HCT116 (cell line): ENCODE results near the gene SELENBP1. TPM values are rescaled to one million over a fixed set of nuclear protein-coding genes. Genes with fewer than 3 reads are reported as not detected.

Experiments
- ATAC-seq: fragments of 200-7000 bp; cut with Tn5 transposase; 2 replicates; pipeline ENCODE4 v1.9.1; 2020; ENCODE audit warnings: mild to moderate bottlenecking, moderate library complexity
- BruUV-seq: library from RNA; stranded (reverse); fragments of 400-500 nt; replicated peaks from 2 replicates; lab custom pipeline; 2021; lab: Mats Ljungman, UMichigan
- CTCF ChIA-PET: fragments of 300-600 bp; sonication (Branson Sonifier 250); formaldehyde crosslinking; loops from one replicate; lab custom pipeline; 2021; ENCODE audit warnings: antibody characterized with exemption; lab: Charles Lee
- POLR2A ChIA-PET: fragments of 300-600, 350-600 bp; sonication (Branson Sonifier 250); formaldehyde crosslinking; loops from one replicate; lab custom pipeline; 2021; ENCODE audit warnings: antibody characterized with exemption; lab: Charles Lee
- RAD21 ChIA-PET, 2 experiments: fragments of 300-600 bp; sonication (Branson Sonifier 250); formaldehyde crosslinking; loops; one replicate each; lab custom pipeline; 2023; ENCODE audit warnings: low total read pairs in 2 of 2; ENCODE audit not compliant: uncharacterized antibody in 2 of 2, unreplicated experiment in 2 of 2, low non-redundant PET in 1 of 2; lab: Charles Lee
- DNase-seq: peaks from one replicate; pipeline ENCODE4 v3.0.0-alpha.2; 2010; ENCODE audit warnings: low read depth, low spot score
- H2AFZ ChIP-seq: fragments of 200-600 bp; shearing (Covaris generic), sonication (generic); 2 replicates; pipeline ENCODE4 v1.6.1; 2017; ENCODE audit warnings: low read depth, mixed run types, mixed read lengths, antibody characterized with exemption, low read length; ENCODE audit not compliant: poor library complexity, severe bottlenecking
- H3K27ac ChIP-seq: 2 replicates; pipeline ENCODE4 v1.5.1; 2012; ENCODE audit warnings: low read depth, low read length
- H3K27me3 ChIP-seq: fragments of 200-600 bp; sonication (generic); 2 replicates; pipeline ENCODE4 v1.6.1; 2016; ENCODE audit warnings: mixed run types, low read length, mixed read lengths; ENCODE audit not compliant: insufficient read depth
- H3K36me3 ChIP-seq, 2 experiments: fragments of 200-500 bp in 1 of 2; fragments of 200-600 bp in 1 of 2; sonication (Bioruptor generic) in 1 of 2; sonication (generic) in 1 of 2; 2 replicates each; pipeline versions ENCODE4 v1.5.1 to v1.6.1; 2014 to 2016; ENCODE audit warnings: low read length in 2 of 2, inconsistent platforms in 1 of 2, mixed read lengths in 1 of 2, mixed run types in 1 of 2; ENCODE audit not compliant: insufficient read depth in 2 of 2, control insufficient read depth in 1 of 2
- H3K4me1 ChIP-seq, 2 experiments: fragments of 200-600 bp in 1 of 2; sonication (generic) in 1 of 2; 2 replicates each; pipeline versions ENCODE4 v1.5.1 to v1.6.1; 2012 to 2017; ENCODE audit warnings: low read length in 2 of 2, inconsistent platforms in 1 of 2, mild to moderate bottlenecking in 1 of 2, mixed read lengths in 1 of 2, mixed run types in 1 of 2, moderate library complexity in 1 of 2; ENCODE audit not compliant: insufficient read depth in 2 of 2, control insufficient read depth in 1 of 2
- H3K4me2 ChIP-seq: fragments of 200-600 bp; sonication (generic); 2 replicates; pipeline ENCODE4 v1.6.1; 2017; ENCODE audit warnings: mixed run types, low read length, mixed read lengths
- H3K4me3 ChIP-seq, 2 experiments: fragments of 200-600 bp in 1 of 2; sonication (generic) in 1 of 2; replicated peaks in 1 of 2; 2 replicates each; pipeline ENCODE4 v1.5.1; 2011 to 2016; ENCODE audit warnings: low read length in 2 of 2, control low read depth in 1 of 2, low read depth in 1 of 2, mild to moderate bottlenecking in 1 of 2, mixed read lengths in 1 of 2, mixed run types in 1 of 2
- H3K79me2 ChIP-seq: fragments of 200-600 bp; sonication (generic); 2 replicates; pipeline ENCODE4 v1.6.1; 2017; ENCODE audit warnings: mild to moderate bottlenecking, mixed run types, low read length, moderate library complexity, mixed read lengths; ENCODE audit not compliant: insufficient read depth
- H3K9ac ChIP-seq: fragments of 200-600 bp; sonication (generic); 2 replicates; pipeline ENCODE4 v1.6.1; 2016; ENCODE audit warnings: low read length, mixed read lengths
- H3K9me2 ChIP-seq: fragments of 200-600 bp; sonication (generic), shearing (Covaris generic); 2 replicates; pipeline ENCODE4 v1.6.1; 2017; ENCODE audit warnings: mixed run types, mild to moderate bottlenecking, moderate library complexity; ENCODE audit not compliant: insufficient read depth
- H3K9me3 ChIP-seq, 2 experiments: fragments of 200-500 bp in 1 of 2; fragments of 200-600 bp in 1 of 2; sonication (Bioruptor generic) in 1 of 2; sonication (generic) in 1 of 2; 2 replicates each; pipeline ENCODE4 v1.6.1; 2014 to 2017; ENCODE audit warnings: low read length in 2 of 2, mixed read lengths in 2 of 2, inconsistent platforms in 1 of 2, low read depth in 1 of 2, mild to moderate bottlenecking in 1 of 2, mixed run types in 1 of 2, moderate library complexity in 1 of 2; ENCODE audit not compliant: control insufficient read depth in 1 of 2, insufficient read depth in 1 of 2
- H4K20me1 ChIP-seq: fragments of 200-600 bp; sonication (generic), shearing (Covaris generic); 2 replicates; pipeline ENCODE4 v1.6.1; 2017; ENCODE audit warnings: mixed run types, mild to moderate bottlenecking, moderate library complexity; ENCODE audit not compliant: insufficient read depth
- CBX3 ChIP-seq: IDR thresholded peaks from 2 replicates; pipeline ENCODE4 v1.6.1; 2012; ENCODE audit warnings: low read depth
- CTCF ChIP-seq, 3 experiments: fragments of 200-600 bp in 1 of 3; sonication (generic) in 1 of 3; IDR thresholded peaks in 2 of 3; conservative IDR thresholded peaks in 1 of 3; 2 replicates each; pipeline ENCODE4 v1.5.1; 2012 to 2017; ENCODE audit warnings: low read depth in 2 of 3, low read length in 2 of 3, antibody characterized with exemption in 1 of 3, borderline replicate concordance in 1 of 3, control low read depth in 1 of 3, mild to moderate bottlenecking in 1 of 3, mixed read lengths in 1 of 3, mixed run types in 1 of 3, moderate library complexity in 1 of 3; ENCODE audit not compliant: insufficient read depth in 1 of 3
- EGR1 ChIP-seq: IDR thresholded peaks from 2 replicates; pipeline ENCODE4 v1.6.1; 2012; ENCODE audit warnings: low read depth
- ELF1 ChIP-seq: IDR thresholded peaks from 2 replicates; pipeline ENCODE4 v1.6.1; 2012; ENCODE audit warnings: low read depth, borderline replicate concordance
- EZH2phosphoT487 ChIP-seq: fragments of 200-600 bp; IDR thresholded peaks from 2 replicates; pipeline ENCODE4 v1.6.1; 2018; ENCODE audit warnings: antibody characterized with exemption, borderline replicate concordance
- FOSL1 ChIP-seq: IDR thresholded peaks from 2 replicates; pipeline ENCODE4 v1.6.1; 2012; ENCODE audit warnings: low read depth
- JUND ChIP-seq: IDR thresholded peaks from 2 replicates; pipeline ENCODE4 v1.6.1; 2012
- MAX ChIP-seq: IDR thresholded peaks from 2 replicates; pipeline ENCODE4 v1.6.1; 2012
- POLR2A ChIP-seq: IDR thresholded peaks from 2 replicates; pipeline ENCODE4 v1.7.0; 2011; ENCODE audit warnings: borderline replicate concordance; ENCODE audit not compliant: insufficient read depth, insufficient read length; ENCODE audit errors: extremely low read depth
- POLR2AphosphoS5 ChIP-seq: IDR thresholded peaks from 2 replicates; pipeline ENCODE4 v1.6.1; 2011; ENCODE audit warnings: mild to moderate bottlenecking, low read depth, low read length, moderate library complexity
- RAD21 ChIP-seq: IDR thresholded peaks from 2 replicates; pipeline ENCODE4 v1.6.1; 2012; ENCODE audit warnings: low read depth, mild to moderate bottlenecking
- SIN3A ChIP-seq: IDR thresholded peaks from 2 replicates; pipeline ENCODE4 v1.6.1; 2012; ENCODE audit warnings: low read depth
- SRF ChIP-seq: IDR thresholded peaks from 2 replicates; pipeline ENCODE4 v1.6.1; 2012; ENCODE audit warnings: low read depth
- ZBTB33 ChIP-seq: IDR thresholded peaks from 2 replicates; pipeline ENCODE4 v1.6.1; 2011; ENCODE audit warnings: mild to moderate bottlenecking, low read length, moderate library complexity; ENCODE audit not compliant: insufficient replicate concordance; ENCODE audit errors: extremely low read depth
- intact Hi-C: fragments of 100-400 bp; cut with micrococcal nuclease; formaldehyde crosslinking; loops from 2 replicates; pipeline ENCODE4 v1.10.0; 2022
- total RNA-seq: library from RNA; stranded (reverse); gene quantifications from one replicate; pipeline ENCODE4 v1.2.1, GENCODE V29; 2021; ENCODE audit not compliant: unreplicated experiment

Gene SELENBP1
- total RNA-seq, 1 experiment from 2014 or later, result 0.42 TPM

- TF ChIP-seq CTCF (IDR thresholded peaks at IDR 0.05 in 2 of 3, conservative IDR thresholded peaks at IDR 0.05 in 1 of 3; ENCODE audit: borderline replicate concordance in 1 of 3, insufficient read depth in 1 of 3, low read depth in 2 of 3, low read length in 2 of 3) (no peak), EGR1 (no peak), RAD21 (no peak), POLR2A (no peak)
- Histone ChIP-seq H4K20me1 (no peaks in the 10 kb centered on the region), H3K27me3 (no peaks in the 10 kb centered on the region), H3K9ac (no peak overlapping the region), H3K4me2 (no peak overlapping the region), H3K27ac (no peak overlapping the region), H3K79me2 (no peaks in the 10 kb centered on the region), H3K36me3 (peaks cover 46 to 64% of the 10 kb centered on the region in 2 experiments), H3K4me1 (no peaks in the 10 kb centered on the region), H3K9me3 (no peaks in the 10 kb centered on the region), H3K4me3 (no peak overlapping the region), H2AFZ (no peak overlapping the region), H3K9me2 (no peaks in the 10 kb centered on the region)
- RAD21 ChIA-PET, result no interaction called here
- ATAC-seq (no peak), DNase-seq (no peak)
- POLR2A ChIA-PET, result no interaction called here
- intact Hi-C loops, result no loop called here
- CTCF ChIA-PET, result no interaction called here
- BruUV-seq, result no TSS peak
Observed at GRCh38 chr1:151407304-151407703, 34.8 kb upstream of the SELENBP1 start.

GRCh38 chr1:151406176-151406575 is 33.7 kb upstream of the SELENBP1 start:
- intact Hi-C loops, result no loop called here
- H2AFZ ChIP-seq, result no peak overlapping the region
- H3K9me2 ChIP-seq, result no peaks in the 10 kb centered on the region
- no peak overlapping the region for H3K9ac ChIP-seq
- no peak overlapping the region for H3K27ac ChIP-seq
- H3K79me2 ChIP-seq, result peaks cover 8% of the 10 kb centered on the region; the same call in 1 of the 2 replicates
- peaks cover 53 to 61% of the 10 kb centered on the region in 2 experiments for H3K36me3 ChIP-seq
- no peak overlapping the region for H3K4me3 ChIP-seq
- ATAC-seq, result no peak
- no peaks in the 10 kb centered on the region for H3K9me3 ChIP-seq
- ChIA-PET CTCF (no interaction called here), POLR2A (no interaction called here), RAD21 (no interaction called here)
- H4K20me1 ChIP-seq, result no peaks in the 10 kb centered on the region
- BruUV-seq, result no TSS peak
- no peak for DNase-seq
- H3K27me3 ChIP-seq, result no peaks in the 10 kb centered on the region
- H3K4me2 ChIP-seq, result no peak overlapping the region
- peaks cover 0 to 6% of the 10 kb centered on the region in 2 experiments; a peak in 1 of 4 replicates for H3K4me1 ChIP-seq
- no peak for TF ChIP-seq POLR2AphosphoS5
- no peak for TF ChIP-seq EGR1
- TF ChIP-seq ELF1, result no peak
- no peak for TF ChIP-seq EZH2phosphoT487
- no peak for TF ChIP-seq CBX3
- TF ChIP-seq FOSL1, result no peak
- TF ChIP-seq SIN3A, result no peak
- TF ChIP-seq JUND, result no peak
- TF ChIP-seq SRF, result no peak
- no peak for TF ChIP-seq ZBTB33
- no peak for TF ChIP-seq MAX
- TF ChIP-seq CTCF (IDR thresholded peaks at IDR 0.05 in 2 of 3, conservative IDR thresholded peaks at IDR 0.05 in 1 of 3; ENCODE audit: borderline replicate concordance in 1 of 3, insufficient read depth in 1 of 3, low read depth in 2 of 3, low read length in 2 of 3), result no peak
